Keratinocyte (primary cell): ENCODE measurements around the gene B3GNT3. TPM values are rescaled to one million over a fixed set of nuclear protein-coding genes. Genes with fewer than 3 reads are reported as not detected.

Source experiments
- DNase-seq: peaks from one replicate; pipeline ENCODE4 v3.0.0-alpha.2; 2011; ENCODE audit warnings: low read depth, missing footprints, low spot score
- FAIRE-seq: peaks from 2 replicates; lab custom pipeline; 2011; peaks lifted over from hg19 to GRCh38; lab: Jason Lieb, UNC
- H2AFZ ChIP-seq: 2 replicates; pipeline ENCODE4 v1.6.0; 2012; ENCODE audit warnings: low read length, control low read depth, inconsistent platforms; ENCODE audit not compliant: control insufficient read depth
- H3K27ac ChIP-seq: 2 replicates; pipeline ENCODE4 v1.5.1; 2011; ENCODE audit warnings: low read length; ENCODE audit not compliant: control insufficient read depth, insufficient read depth
- H3K27me3 ChIP-seq: 3 replicates; pipeline ENCODE4 v1.6.0; 2011; ENCODE audit warnings: low read length; ENCODE audit not compliant: control insufficient read depth, insufficient read depth; ENCODE audit errors: extremely low read depth
- H3K36me3 ChIP-seq, 2 experiments: 2 replicates in 1 of 2; 3 replicates in 1 of 2; pipeline ENCODE4 v1.5.1; 2011; ENCODE audit warnings: low read length in 2 of 2, mild to moderate bottlenecking in 1 of 2; ENCODE audit not compliant: control insufficient read depth in 2 of 2, insufficient read depth in 2 of 2; ENCODE audit errors: extremely low read depth in 1 of 2
- H3K4me1 ChIP-seq: 3 replicates; pipeline ENCODE4 v1.5.1; 2011; ENCODE audit warnings: low read length; ENCODE audit not compliant: control insufficient read depth, insufficient read depth; ENCODE audit errors: extremely low read depth
- H3K4me2 ChIP-seq: 3 replicates; pipeline ENCODE4 v1.6.0; 2011; ENCODE audit warnings: low read depth, low read length; ENCODE audit not compliant: control insufficient read depth, insufficient read depth; ENCODE audit errors: extremely low read depth
- H3K4me3 ChIP-seq, 3 experiments: fragments of 200-600 bp in 1 of 3; sonication (generic) in 1 of 3; 2 replicates in 2 of 3; 3 replicates in 1 of 3; pipeline ENCODE4 v1.5.1; 2011 to 2016; ENCODE audit warnings: low read length in 3 of 3, mild to moderate bottlenecking in 3 of 3, control low read depth in 2 of 3, inconsistent platforms in 1 of 3, low read depth in 1 of 3, mixed read lengths in 1 of 3, mixed run types in 1 of 3, moderate library complexity in 1 of 3; ENCODE audit not compliant: control insufficient read depth in 2 of 3, insufficient read depth in 2 of 3; ENCODE audit errors: extremely low read depth in 1 of 3
- H3K79me2 ChIP-seq: 2 replicates; pipeline ENCODE4 v1.6.0; 2012; ENCODE audit warnings: low read length; ENCODE audit not compliant: control insufficient read depth, insufficient read depth
- H3K9ac ChIP-seq: 3 replicates; pipeline ENCODE4 v1.6.0; 2011; ENCODE audit warnings: low read length; ENCODE audit not compliant: control insufficient read depth, insufficient read depth; ENCODE audit errors: extremely low read depth
- H3K9me1 ChIP-seq: 3 replicates; pipeline ENCODE4 v1.6.0; 2011; ENCODE audit warnings: low read length; ENCODE audit not compliant: control insufficient read depth, insufficient read depth; ENCODE audit errors: extremely low read depth
- H3K9me3 ChIP-seq: 2 replicates; pipeline ENCODE4 v1.5.1; 2012; ENCODE audit warnings: low read depth, low read length; ENCODE audit not compliant: control insufficient read depth
- H4K20me1 ChIP-seq: 3 replicates; pipeline ENCODE4 v1.6.0; 2011; ENCODE audit warnings: low read length; ENCODE audit not compliant: control insufficient read depth, insufficient read depth; ENCODE audit errors: extremely low read depth
- CTCF ChIP-seq, 3 experiments: IDR thresholded peaks in 1 of 3; conservative IDR thresholded peaks in 1 of 3; optimal IDR thresholded peaks in 1 of 3; 2 replicates in 2 of 3; 3 replicates in 1 of 3; pipeline versions ENCODE3 to v1.5.1; 2011; ENCODE audit warnings: low read length in 3 of 3, mild to moderate bottlenecking in 3 of 3, moderate library complexity in 2 of 3, control low read depth in 1 of 3, inconsistent platforms in 1 of 3; ENCODE audit not compliant: insufficient read depth in 2 of 3; ENCODE audit errors: extremely low read depth in 1 of 3
- EZH2 ChIP-seq: IDR thresholded peaks from one replicate; pipeline ENCODE4 v1.6.1; 2012; ENCODE audit warnings: inconsistent platforms, mild to moderate bottlenecking, low read length, moderate library complexity
- dilution Hi-C: fragments of 300-500 bp; cut with MboI; formaldehyde crosslinking; loops from one replicate; pipeline ENCODE4 v1.7.0; 2020; ENCODE audit warnings: low sequenced_read_pairs; ENCODE audit not compliant: extremely low pct_ligation_motif_present
- polyA plus RNA-seq, 5 experiments: library from polyadenylated mRNA; depleted of rRNA in 3 of 5; stranded (reverse) in 3 of 5; stranded (forward) in 1 of 5; unstranded in 1 of 5; fragments of >200 nt; gene quantifications; 1 replicate in 1 of 5; 2 replicates in 3 of 5; 3 replicates in 1 of 5; pipeline versions ENCODE4 v1.2.1 to v1.2.3, GENCODE V29; 2011 to 2012; ENCODE audit warnings: missing spikeins in 2 of 5, low read depth in 1 of 5, low replicate concordance in 1 of 5

B3GNT3 gene
- polyA plus RNA-seq, 1 donor (not counting 4 experiments of a cell fraction or from before 2014, with no cell fraction given): 4.4 TPM

GRCh38 chr19:17788632-17789031 lies 6.3 kb upstream of the B3GNT3 start:
- TF ChIP-seq CTCF (optimal IDR thresholded peaks at IDR 0.05 in 1 of 3, IDR thresholded peaks at IDR 0.05 in 1 of 3, conservative IDR thresholded peaks at IDR 0.05 in 1 of 3; ENCODE audit: extremely low read depth in 1 of 3, insufficient read depth in 2 of 3, low read length in 3 of 3) (no peak), EZH2 (no peak)
- no peak for FAIRE-seq
- Histone ChIP-seq H3K4me2 (no peak overlapping the region), H3K79me2 (no peaks in the 10 kb centered on the region), H3K27ac (no peak overlapping the region), H2AFZ (no peak overlapping the region), H3K27me3 (no peaks in the 10 kb centered on the region), H3K36me3 (no peaks in the 10 kb centered on the region), H3K9me3 (no peaks in the 10 kb centered on the region), H3K4me1 (peaks cover 7% of the 10 kb centered on the region), H3K9ac (no peak overlapping the region), H4K20me1 (no peaks in the 10 kb centered on the region), H3K9me1 (no peaks in the 10 kb centered on the region), H3K4me3 (no peak overlapping the region)
- dilution Hi-C loops: no loop called here
- DNase-seq: no peak

- H3K9me3 ChIP-seq: no peaks in the 10 kb centered on the region
- no peaks in the 10 kb centered on the region for H3K9me1 ChIP-seq
- no peaks in the 10 kb centered on the region for H3K27me3 ChIP-seq
- TF ChIP-seq CTCF (optimal IDR thresholded peaks at IDR 0.05 in 1 of 3, IDR thresholded peaks at IDR 0.05 in 1 of 3, conservative IDR thresholded peaks at IDR 0.05 in 1 of 3; ENCODE audit: extremely low read depth in 1 of 3, insufficient read depth in 2 of 3, low read length in 3 of 3): no peak
- no peak for TF ChIP-seq EZH2
- DNase-seq: no peak
- no peak overlapping the region for H3K4me3 ChIP-seq
- dilution Hi-C loops: no loop called here
- no peak overlapping the region for H3K4me2 ChIP-seq
- H3K36me3 ChIP-seq: no peaks in the 10 kb centered on the region
- no peak overlapping the region for H3K9ac ChIP-seq
- no peak overlapping the region for H3K27ac ChIP-seq
- no peak for FAIRE-seq
- H3K79me2 ChIP-seq: no peaks in the 10 kb centered on the region
- H3K4me1 ChIP-seq: peaks cover 13% of the 10 kb centered on the region
- H4K20me1 ChIP-seq: no peaks in the 10 kb centered on the region
- no peak overlapping the region for H2AFZ ChIP-seq
Observed at GRCh38 chr19:17790059-17790780, 4.7 kb upstream of the B3GNT3 start.
